ENCODE data around the gene FBXO47. TPM values are rescaled to one million over a fixed set of nuclear protein-coding genes. Genes with fewer than 3 reads are reported as not detected.
A peak's percentile ranks its signal among the peaks of the same experiment; 100 is the strongest.
"Not testable (repeated sequence)": the region's sequence is repeated elsewhere in the genome, so short reads cannot be mapped to it uniquely, and the experiment has no call there.

The FBXO47 gene
- total RNA-seq, 2 donors from 2014 or later = not detected

GRCh38 chr17:38943607-38944006 lies 23.6 kb downstream of the FBXO47 start:
- no peak for DNase-seq (ENCODE audit: low spot score)
- H3K9me3 ChIP-seq = no peaks in the 10 kb centered on the region
- H3K4me3 ChIP-seq = no peak overlapping the region
- peaks cover 4 to 8% of the 10 kb centered on the region in 2 donors for H3K4me1 ChIP-seq (ENCODE audit: control insufficient read depth in 1 of 2, low read depth in 2 of 2)
- ATAC-seq (ENCODE audit: insufficient number of reproducible peaks, low FRiP score, low read depth) = no peak
- no peaks in the 10 kb centered on the region for H3K36me3 ChIP-seq
- H3K27me3 ChIP-seq (replicated peaks; ENCODE audit: insufficient read depth) = no peaks in the 10 kb centered on the region
- no peak overlapping the region for H3K27ac ChIP-seq
- TF ChIP-seq CTCF (IDR thresholded peaks at IDR 0.05) = no peak

GRCh38 chr17:38942696-38943334 lies 24.4 kb downstream of the FBXO47 start:
- peaks cover 4 to 8% of the 10 kb centered on the region in 2 donors for H3K4me1 ChIP-seq (ENCODE audit: control insufficient read depth in 1 of 2, low read depth in 2 of 2)
- H3K27ac ChIP-seq = peak overlapping the region; percentile 12 to 22
- no peaks in the 10 kb centered on the region for H3K36me3 ChIP-seq
- H3K9me3 ChIP-seq = no peaks in the 10 kb centered on the region
- ATAC-seq (ENCODE audit: insufficient number of reproducible peaks, low FRiP score, low read depth) = no peak
- H3K4me3 ChIP-seq = peak overlapping the region; percentile 14
- TF ChIP-seq CTCF (IDR thresholded peaks at IDR 0.05) = no peak
- DNase-seq (ENCODE audit: low spot score) = no peak
- no peaks in the 10 kb centered on the region for H3K27me3 ChIP-seq (replicated peaks; ENCODE audit: insufficient read depth)

GRCh38 chr17:38940404-38940803 lies 26.8 kb downstream of the FBXO47 start:
- no peaks in the 10 kb centered on the region for H3K9me3 ChIP-seq
- H3K4me1 ChIP-seq (ENCODE audit: control insufficient read depth in 1 of 2, low read depth in 2 of 2) = peaks cover 4 to 16% of the 10 kb centered on the region in 2 donors
- no peaks in the 10 kb centered on the region for H3K27me3 ChIP-seq (replicated peaks; ENCODE audit: insufficient read depth)
- DNase-seq (ENCODE audit: low spot score) = no peak
- H3K36me3 ChIP-seq = no peaks in the 10 kb centered on the region
- no peak for TF ChIP-seq CTCF (IDR thresholded peaks at IDR 0.05)
- H3K4me3 ChIP-seq = no peak overlapping the region
- no peak overlapping the region for H3K27ac ChIP-seq
- ATAC-seq (ENCODE audit: insufficient number of reproducible peaks, low FRiP score, low read depth) = no peak

- Histone ChIP-seq H3K27me3 (replicated peaks; ENCODE audit: insufficient read depth) (no peaks in the 10 kb centered on the region), H3K4me1 (ENCODE audit: control insufficient read depth in 1 of 2, low read depth in 2 of 2) (peaks cover 4 to 17% of the 10 kb centered on the region in 2 donors), H3K27ac (no peak overlapping the region), H3K9me3 (no peaks in the 10 kb centered on the region), H3K4me3 (no peak overlapping the region), H3K36me3 (no peaks in the 10 kb centered on the region)
- DNase-seq (ENCODE audit: low spot score) (no peak), ATAC-seq (ENCODE audit: insufficient number of reproducible peaks, low FRiP score, low read depth) (no peak)
- no peak for TF ChIP-seq CTCF (IDR thresholded peaks at IDR 0.05)
These were observed 27.2 kb downstream of the FBXO47 start for GRCh38 chr17:38939987-38940386.

GRCh38 chr17:38933962-38934361 lies 33.2 kb downstream of the FBXO47 start:
- H3K27me3 ChIP-seq (replicated peaks; ENCODE audit: insufficient read depth); ATAC-seq (ENCODE audit: insufficient number of reproducible peaks, low FRiP score, low read depth); H3K4me3 ChIP-seq; DNase-seq (ENCODE audit: low spot score); H3K36me3 ChIP-seq; H3K9me3 ChIP-seq: not testable (repeated sequence)
- Histone ChIP-seq H3K4me1 (ENCODE audit: control insufficient read depth in 1 of 2, low read depth in 2 of 2) (peaks cover 3 to 23% of the 10 kb centered on the region in 2 donors), H3K27ac (peak overlapping the region; percentile 57 to 63)

- H3K9me3 ChIP-seq; ATAC-seq (ENCODE audit: insufficient number of reproducible peaks, low FRiP score, low read depth); H3K36me3 ChIP-seq; H3K27me3 ChIP-seq (replicated peaks; ENCODE audit: insufficient read depth); H3K4me3 ChIP-seq; H3K27ac ChIP-seq; DNase-seq (ENCODE audit: low spot score): not testable (repeated sequence)
- H3K4me1 ChIP-seq (ENCODE audit: control insufficient read depth in 1 of 2, low read depth in 2 of 2) = peaks cover 9 to 29% of the 10 kb centered on the region in 2 donors
These were observed 36.4 kb downstream of the FBXO47 start for GRCh38 chr17:38930782-38931181.

All from thoracic aorta (tissue), 2 donors.